ENCODE results near the gene HS3ST3A1. TPM values are rescaled to one million over a fixed set of nuclear protein-coding genes. Genes with fewer than 3 reads are reported as not detected.

Gene HS3ST3A1
- total RNA-seq, 1 experiment from 2014 or later: not detected

DNA sequence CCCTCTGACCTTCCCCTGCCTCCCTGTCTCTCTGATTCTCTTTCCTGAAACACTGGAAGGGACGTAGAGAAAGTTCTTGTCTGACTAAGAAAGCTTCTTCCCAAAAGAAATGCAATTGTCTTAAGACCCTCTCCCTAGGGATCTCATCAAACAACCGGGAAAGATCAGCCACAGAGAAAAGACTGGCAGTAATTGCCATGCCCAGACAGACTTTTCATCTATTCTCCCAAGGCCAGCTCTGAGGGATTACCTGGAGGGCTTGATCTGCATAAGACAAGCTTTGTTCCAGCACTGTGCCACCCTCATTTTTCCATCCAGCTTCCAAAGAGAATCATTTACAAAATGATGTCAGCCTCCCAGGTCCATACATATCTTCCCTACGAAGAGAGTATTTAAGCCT is 38.8 kb upstream of the HS3ST3A1 start:
- Histone ChIP-seq H2AFZ (ENCODE audit: low read depth, low read length, poor library complexity, severe bottlenecking) (no peak overlapping the region), H4K20me1 (ENCODE audit: insufficient read depth) (no peaks in the 10 kb centered on the region), H3K4me2 (ENCODE audit: low read length) (no peak overlapping the region), H3K9me3 (ENCODE audit: control insufficient read depth in 1 of 2, insufficient read depth in 1 of 2, low read depth in 1 of 2, low read length in 2 of 2) (no peaks in the 10 kb centered on the region), H3K4me3 (replicated peaks in 1 of 2; ENCODE audit: low read depth in 1 of 2, low read length in 2 of 2) (no peak overlapping the region), H3K27ac (ENCODE audit: low read depth, low read length) (no peak overlapping the region), H3K9me2 (ENCODE audit: insufficient read depth) (no peaks in the 10 kb centered on the region), H3K79me2 (ENCODE audit: insufficient read depth, low read length) (no peaks in the 10 kb centered on the region), H3K4me1 (ENCODE audit: control insufficient read depth in 1 of 2, insufficient read depth in 2 of 2, low read length in 2 of 2) (no peaks in the 10 kb centered on the region), H3K9ac (ENCODE audit: low read length) (no peak overlapping the region), H3K36me3 (ENCODE audit: control insufficient read depth in 1 of 2, insufficient read depth in 2 of 2, low read length in 2 of 2) (no peaks in the 10 kb centered on the region), H3K27me3 (ENCODE audit: insufficient read depth, low read length) (peaks cover 4% of the 10 kb centered on the region; the same call in 1 of the 2 replicates)
- no TSS peak for BruUV-seq (replicated peaks)
- TF ChIP-seq, protein P1, sequence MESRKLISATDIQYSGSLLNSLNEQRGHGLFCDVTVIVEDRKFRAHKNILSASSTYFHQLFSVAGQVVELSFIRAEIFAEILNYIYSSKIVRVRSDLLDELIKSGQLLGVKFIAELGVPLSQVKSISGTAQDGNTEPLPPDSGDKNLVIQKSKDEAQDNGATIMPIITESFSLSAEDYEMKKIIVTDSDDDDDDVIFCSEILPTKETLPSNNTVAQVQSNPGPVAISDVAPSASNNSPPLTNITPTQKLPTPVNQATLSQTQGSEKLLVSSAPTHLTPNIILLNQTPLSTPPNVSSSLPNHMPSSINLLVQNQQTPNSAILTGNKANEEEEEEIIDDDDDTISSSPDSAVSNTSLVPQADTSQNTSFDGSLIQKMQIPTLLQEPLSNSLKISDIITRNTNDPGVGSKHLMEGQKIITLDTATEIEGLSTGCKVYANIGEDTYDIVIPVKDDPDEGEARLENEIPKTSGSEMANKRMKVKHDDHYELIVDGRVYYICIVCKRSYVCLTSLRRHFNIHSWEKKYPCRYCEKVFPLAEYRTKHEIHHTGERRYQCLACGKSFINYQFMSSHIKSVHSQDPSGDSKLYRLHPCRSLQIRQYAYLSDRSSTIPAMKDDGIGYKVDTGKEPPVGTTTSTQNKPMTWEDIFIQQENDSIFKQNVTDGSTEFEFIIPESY (IDR thresholded peaks at IDR 0.05; ENCODE audit: extremely low read depth, insufficient replicate concordance, low read length): no peak
- TF ChIP-seq EZH2phosphoT487 (IDR thresholded peaks at IDR 0.05; ENCODE audit: borderline replicate concordance) (no peak), SRF (IDR thresholded peaks at IDR 0.05; ENCODE audit: low read depth) (no peak), POLR2A (IDR thresholded peaks at IDR 0.05; ENCODE audit: borderline replicate concordance, extremely low read depth, insufficient read depth, insufficient read length) (no peak), ZNF274 (IDR thresholded peaks at IDR 0.05; ENCODE audit: low read depth, low read length) (no peak)
- POLR2A ChIA-PET: no interaction called here
- CTCF ChIA-PET: no interaction called here
- DNase-seq (ENCODE audit: low read depth, low spot score) (no peak), ATAC-seq (no peak)
- intact Hi-C loops (cut with micrococcal nuclease): no loop called here
- RAD21 ChIA-PET (ENCODE audit: low non-redundant PET in 1 of 2, low total read pairs in 2 of 2, uncharacterized antibody in 2 of 2, unreplicated experiment in 2 of 2): no interaction called here

- no peak overlapping the region for H3K27ac ChIP-seq (ENCODE audit: low read depth, low read length)
- H4K20me1 ChIP-seq (ENCODE audit: insufficient read depth): no peaks in the 10 kb centered on the region
- RAD21 ChIA-PET (ENCODE audit: low non-redundant PET in 1 of 2, low total read pairs in 2 of 2, uncharacterized antibody in 2 of 2, unreplicated experiment in 2 of 2): no interaction called here
- BruUV-seq (replicated peaks): no TSS peak
- CTCF ChIA-PET: no interaction called here
- no peak overlapping the region for H3K9ac ChIP-seq (ENCODE audit: low read length)
- DNase-seq (ENCODE audit: low read depth, low spot score) (no peak), ATAC-seq (no peak)
- H3K4me1 ChIP-seq (ENCODE audit: control insufficient read depth in 1 of 2, insufficient read depth in 2 of 2, low read length in 2 of 2): no peaks in the 10 kb centered on the region
- TF ChIP-seq CEBPB (IDR thresholded peaks at IDR 0.05; ENCODE audit: low read depth) (no peak), EZH2 (IDR thresholded peaks at IDR 0.05) (no peak), ELF1 (IDR thresholded peaks at IDR 0.05; ENCODE audit: borderline replicate concordance, low read depth) (no peak), FOSL1 (IDR thresholded peaks at IDR 0.05; ENCODE audit: low read depth) (no peak), SIN3A (IDR thresholded peaks at IDR 0.05; ENCODE audit: low read depth) (no peak), EZH2phosphoT487 (IDR thresholded peaks at IDR 0.05; ENCODE audit: borderline replicate concordance) (no peak), SRF (IDR thresholded peaks at IDR 0.05; ENCODE audit: low read depth) (no peak), ZNF274 (IDR thresholded peaks at IDR 0.05; ENCODE audit: low read depth, low read length) (no peak), ATF3 (IDR thresholded peaks at IDR 0.05) (no peak), TCF7L2 (IDR thresholded peaks at IDR 0.05; ENCODE audit: borderline replicate concordance, extremely low read depth, insufficient read depth, insufficient read length) (no peak), EGR1 (IDR thresholded peaks at IDR 0.05; ENCODE audit: low read depth) (no peak), SP1 (IDR thresholded peaks at IDR 0.05; ENCODE audit: low read depth) (no peak)
- TF ChIP-seq, protein P2, sequence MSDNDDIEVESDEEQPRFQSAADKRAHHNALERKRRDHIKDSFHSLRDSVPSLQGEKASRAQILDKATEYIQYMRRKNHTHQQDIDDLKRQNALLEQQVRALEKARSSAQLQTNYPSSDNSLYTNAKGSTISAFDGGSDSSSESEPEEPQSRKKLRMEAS (IDR thresholded peaks at IDR 0.05): no peak
- TF ChIP-seq, protein P3, sequence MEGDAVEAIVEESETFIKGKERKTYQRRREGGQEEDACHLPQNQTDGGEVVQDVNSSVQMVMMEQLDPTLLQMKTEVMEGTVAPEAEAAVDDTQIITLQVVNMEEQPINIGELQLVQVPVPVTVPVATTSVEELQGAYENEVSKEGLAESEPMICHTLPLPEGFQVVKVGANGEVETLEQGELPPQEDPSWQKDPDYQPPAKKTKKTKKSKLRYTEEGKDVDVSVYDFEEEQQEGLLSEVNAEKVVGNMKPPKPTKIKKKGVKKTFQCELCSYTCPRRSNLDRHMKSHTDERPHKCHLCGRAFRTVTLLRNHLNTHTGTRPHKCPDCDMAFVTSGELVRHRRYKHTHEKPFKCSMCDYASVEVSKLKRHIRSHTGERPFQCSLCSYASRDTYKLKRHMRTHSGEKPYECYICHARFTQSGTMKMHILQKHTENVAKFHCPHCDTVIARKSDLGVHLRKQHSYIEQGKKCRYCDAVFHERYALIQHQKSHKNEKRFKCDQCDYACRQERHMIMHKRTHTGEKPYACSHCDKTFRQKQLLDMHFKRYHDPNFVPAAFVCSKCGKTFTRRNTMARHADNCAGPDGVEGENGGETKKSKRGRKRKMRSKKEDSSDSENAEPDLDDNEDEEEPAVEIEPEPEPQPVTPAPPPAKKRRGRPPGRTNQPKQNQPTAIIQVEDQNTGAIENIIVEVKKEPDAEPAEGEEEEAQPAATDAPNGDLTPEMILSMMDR (IDR thresholded peaks at IDR 0.05 in 2 of 3, conservative IDR thresholded peaks at IDR 0.05 in 1 of 3; ENCODE audit: borderline replicate concordance in 1 of 3, insufficient read depth in 1 of 3, low read depth in 2 of 3, low read length in 2 of 3): no peak
- no peak overlapping the region for H3K4me3 ChIP-seq (replicated peaks in 1 of 2; ENCODE audit: low read depth in 1 of 2, low read length in 2 of 2)
- H3K9me2 ChIP-seq (ENCODE audit: insufficient read depth): no peaks in the 10 kb centered on the region
- H3K79me2 ChIP-seq (ENCODE audit: insufficient read depth, low read length): no peaks in the 10 kb centered on the region
- H2AFZ ChIP-seq (ENCODE audit: low read depth, low read length, poor library complexity, severe bottlenecking): no peak overlapping the region
- H3K36me3 ChIP-seq (ENCODE audit: control insufficient read depth in 1 of 2, insufficient read depth in 2 of 2, low read length in 2 of 2): no peaks in the 10 kb centered on the region
- POLR2A ChIA-PET: no interaction called here
- H3K27me3 ChIP-seq (ENCODE audit: insufficient read depth, low read length): peaks cover 4% of the 10 kb centered on the region; the same call in 1 of the 2 replicates
- intact Hi-C loops (cut with micrococcal nuclease): no loop called here
- no peaks in the 10 kb centered on the region for H3K9me3 ChIP-seq (ENCODE audit: control insufficient read depth in 1 of 2, insufficient read depth in 1 of 2, low read depth in 1 of 2, low read length in 2 of 2)
- no peak overlapping the region for H3K4me2 ChIP-seq (ENCODE audit: low read length)
These were observed 37.2 kb upstream of the HS3ST3A1 start for GRCh38 chr17:13638855-13639458.
